Activated T-cell treated with anti-CD3 and anti-CD28 coated beads, Interleukin-2, amount 50 U/mL, for 1 hour (primary cell): ENCODE data around the gene PDGFB.

Source experiments
- DNase-seq: peaks from one replicate; pipeline ENCODE4 v3.0.0-alpha.2; 2020

The PDGFB gene

GRCh38 chr22:39244496-39245129, at the start of gene PDGFB:
TSS of gene PDGFB (minus strand) at chr22:39244982. CDS start at chr22:39243963, 1,019 bp downstream.
- no peak for DNase-seq

- no peak for DNase-seq
Measured at GRCh38 chr22:39293766-39294368, 49.1 kb upstream of the PDGFB start.

- no peak for DNase-seq
Measured at GRCh38 chr22:39292561-39293074, 47.8 kb upstream of the PDGFB start.

GRCh38 chr22:39292031-39292462, 47.3 kb upstream of the PDGFB start:
- no peak for DNase-seq

- DNase-seq, result no peak
Measured at GRCh38 chr22:39291523-39291922, 46.7 kb upstream of the PDGFB start.

- DNase-seq, result no peak
Measured at GRCh38 chr22:39290724-39291161, 46.0 kb upstream of the PDGFB start.

GRCh38 chr22:39289975-39290720, 45.4 kb upstream of the PDGFB start:
- DNase-seq, result no peak

GRCh38 chr22:39289533-39289932, 44.8 kb upstream of the PDGFB start:
- DNase-seq, result no peak

GRCh38 chr22:39288135-39288898, 43.5 kb upstream of the PDGFB start:
- DNase-seq, result no peak

- DNase-seq, result no peak
Measured at GRCh38 chr22:39287076-39287725, 42.4 kb upstream of the PDGFB start.

- no peak for DNase-seq
Measured at GRCh38 chr22:39284983-39285382, 40.2 kb upstream of the PDGFB start.

GRCh38 chr22:39284142-39284980, 39.6 kb upstream of the PDGFB start:
- DNase-seq, result no peak

GRCh38 chr22:39283322-39284141, 38.8 kb upstream of the PDGFB start:
- no peak for DNase-seq

GRCh38 chr22:39282645-39283321, 38.0 kb upstream of the PDGFB start:
- no peak for DNase-seq

GRCh38 chr22:39281126-39281525, 36.3 kb upstream of the PDGFB start:
- DNase-seq, result no peak

- DNase-seq, result no peak
Measured at GRCh38 chr22:39280250-39280649, 35.5 kb upstream of the PDGFB start.

- no peak for DNase-seq
Measured at GRCh38 chr22:39279170-39279850, 34.5 kb upstream of the PDGFB start.

- DNase-seq, result no peak
Measured at GRCh38 chr22:39278040-39278439, 33.3 kb upstream of the PDGFB start.

- no peak for DNase-seq
Measured at GRCh38 chr22:39277142-39277607, 32.4 kb upstream of the PDGFB start.
